ENCODE measurements around the gene ATP10B. TPM values are rescaled to one million over a fixed set of nuclear protein-coding genes. Genes with fewer than 3 reads are reported as not detected.

ATP10B gene
- total and polyA plus RNA-seq, 2 of the 8 experiments (the other 6 are each of a cell fraction or from before 2014, with no cell fraction given), result 0.06 to 0.11 TPM

DNA sequence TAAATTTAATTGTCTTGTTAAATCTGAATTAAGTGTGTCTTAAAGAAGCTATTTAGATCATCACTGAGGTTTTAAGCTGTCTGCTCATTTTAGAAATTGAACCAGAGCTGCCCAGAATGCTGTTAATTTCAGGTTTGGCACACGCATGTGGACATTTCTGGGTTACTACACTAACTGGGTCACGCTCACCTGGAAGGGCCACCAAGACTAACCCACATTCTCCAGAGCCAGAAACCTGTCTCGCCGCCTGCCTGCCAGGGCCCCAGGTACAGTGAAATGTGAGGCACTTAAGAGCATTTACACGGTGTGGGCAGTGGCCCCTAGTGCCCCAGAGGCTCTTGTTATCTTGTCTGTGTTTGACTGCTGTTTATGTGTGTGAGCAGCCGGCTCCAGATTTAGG is 46.6 kb downstream of the ATP10B start:
- Histone ChIP-seq H3K36me3 (ENCODE audit: control insufficient read depth in 2 of 4, insufficient read depth in 4 of 4, low read length in 3 of 4) (no peaks in the 10 kb centered on the region), H3K4ac (replicated peaks; ENCODE audit: insufficient read length, low read depth, low read length) (no peak overlapping the region), H3K4me1 (replicated peaks in 1 of 4; ENCODE audit: control insufficient read depth in 3 of 4, insufficient read depth in 4 of 4, low read length in 3 of 4) (no peaks in the 10 kb centered on the region), H3K9ac (replicated peaks in 1 of 4; ENCODE audit: extremely low read depth in 1 of 4, low read depth in 3 of 4, low read length in 3 of 4) (no peak overlapping the region), H3K4me3 (ENCODE audit: extremely low read depth in 1 of 4, insufficient read depth in 2 of 4, low read depth in 3 of 4, low read length in 4 of 4) (no peak overlapping the region), H3K9me3 (ENCODE audit: insufficient read depth in 2 of 2, low read depth in 1 of 2, low read length in 1 of 2) (no peaks in the 10 kb centered on the region), H3K56ac (replicated peaks; ENCODE audit: insufficient read length, low read depth, low read length) (no peak overlapping the region), H2BK5ac (ENCODE audit: low read depth, low read length) (no peak overlapping the region), H2AK5ac (ENCODE audit: low read depth, low read length) (no peak overlapping the region), H3K79me1 (ENCODE audit: low read depth, low read length) (no peaks in the 10 kb centered on the region), H3K27me3 (replicated peaks in 1 of 4; ENCODE audit: control insufficient read depth in 3 of 4, extremely low read depth in 1 of 4, insufficient read depth in 3 of 4, low read length in 3 of 4) (no peaks in the 10 kb centered on the region), H3K23ac (ENCODE audit: insufficient read length) (no peak overlapping the region), H4K8ac (ENCODE audit: extremely low read depth, insufficient read depth, low read length) (no peak overlapping the region), H2BK120ac (replicated peaks; ENCODE audit: low read depth, low read length) (no peak overlapping the region), H4K91ac (replicated peaks; ENCODE audit: insufficient read length, low read length) (no peak overlapping the region), H2BK20ac (ENCODE audit: low read length) (no peak overlapping the region), H3K14ac (ENCODE audit: insufficient read length) (no peak overlapping the region), H3K4me2 (ENCODE audit: insufficient read depth in 1 of 2, low read depth in 2 of 2, low read length in 2 of 2) (no peak overlapping the region), H3K23me2 (ENCODE audit: low read depth, low read length) (no peaks in the 10 kb centered on the region), H2AFZ (ENCODE audit: low read length) (no peak overlapping the region), H2BK15ac (ENCODE audit: low read length) (no peak overlapping the region), H4K5ac (ENCODE audit: insufficient read length, low read depth, low read length) (no peak overlapping the region), H2BK12ac (ENCODE audit: low read depth, low read length) (no peak overlapping the region), H3K79me2 (ENCODE audit: control insufficient read depth in 1 of 2, insufficient read depth in 2 of 2, low read length in 2 of 2) (no peaks in the 10 kb centered on the region), H3K27ac (ENCODE audit: low read depth, low read length) (no peak overlapping the region), H4K20me1 (replicated peaks in 1 of 2; ENCODE audit: control insufficient read depth in 1 of 2, insufficient read depth in 2 of 2, low read length in 2 of 2) (no peaks in the 10 kb centered on the region), H3K18ac (ENCODE audit: extremely low read depth, low read length) (no peak overlapping the region)
- WGBS, 2 experiments (ENCODE audit: extremely low coverage in 1 of 2, insufficient coverage in 1 of 2, insufficient read length in 1 of 2, insufficient replicate concordance in 2 of 2, low coverage in 1 of 2, low lambda C conversion rate in 2 of 2, missing lambda C conversion rate in 1 of 2), result 91% methylated on average over 6 of the region's 6 CpGs; no CpG with 5 or more reads in 1 of the 2 experiments
- FAIRE-seq (no peak), DNase-seq (ENCODE audit: low read depth in 1 of 2, low spot score in 2 of 2) (no peak)
- ChIA-PET POLR2A (ENCODE audit: partially characterized antibody) (no interaction called here), CTCF (ENCODE audit: partially characterized antibody) (interaction anchor here (0.6 to 1.2 kb wide), 3 partner anchors 115 to 156 kb away, joined by 3 to 4 read pairs (median 4); no protein-coding TSS in a partner anchor)
- no peak for TF ChIP-seq TEAD4 (IDR thresholded peaks at IDR 0.05; ENCODE audit: low read depth, low read length)
- no peak for TF ChIP-seq RXRA (IDR thresholded peaks at IDR 0.05; ENCODE audit: insufficient read depth, low read depth, low read length)
- TF ChIP-seq, protein P1, sequence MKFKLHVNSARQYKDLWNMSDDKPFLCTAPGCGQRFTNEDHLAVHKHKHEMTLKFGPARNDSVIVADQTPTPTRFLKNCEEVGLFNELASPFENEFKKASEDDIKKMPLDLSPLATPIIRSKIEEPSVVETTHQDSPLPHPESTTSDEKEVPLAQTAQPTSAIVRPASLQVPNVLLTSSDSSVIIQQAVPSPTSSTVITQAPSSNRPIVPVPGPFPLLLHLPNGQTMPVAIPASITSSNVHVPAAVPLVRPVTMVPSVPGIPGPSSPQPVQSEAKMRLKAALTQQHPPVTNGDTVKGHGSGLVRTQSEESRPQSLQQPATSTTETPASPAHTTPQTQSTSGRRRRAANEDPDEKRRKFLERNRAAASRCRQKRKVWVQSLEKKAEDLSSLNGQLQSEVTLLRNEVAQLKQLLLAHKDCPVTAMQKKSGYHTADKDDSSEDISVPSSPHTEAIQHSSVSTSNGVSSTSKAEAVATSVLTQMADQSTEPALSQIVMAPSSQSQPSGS (IDR thresholded peaks at IDR 0.05; ENCODE audit: low read length), result no peak
- no peak for TF ChIP-seq YY1 (IDR thresholded peaks at IDR 0.05; ENCODE audit: low read depth, low read length)
- TF ChIP-seq BACH1 (IDR thresholded peaks at IDR 0.05; ENCODE audit: low read length), result no peak
- no peak for TF ChIP-seq TAF7 (optimal IDR thresholded peaks at IDR 0.05; ENCODE audit: borderline replicate concordance, low read depth, low read length)
- TF ChIP-seq PHF8 (conservative IDR thresholded peaks at IDR 0.05; ENCODE audit: low read depth, low read length), result no peak
- TF ChIP-seq JUND (IDR thresholded peaks at IDR 0.05; ENCODE audit: low read length), result no peak
- no peak for TF ChIP-seq BCL11A (IDR thresholded peaks at IDR 0.05; ENCODE audit: low read depth in 2 of 2, low read length in 2 of 2)
- no peak for TF ChIP-seq RBBP5 (IDR thresholded peaks at IDR 0.05; ENCODE audit: borderline replicate concordance, low read depth, low read length)

Data from H1 (cell line).